Vagina (tissue), 2 donors: ENCODE results near the gene TNNI2. TPM values are rescaled to one million over a fixed set of nuclear protein-coding genes. Genes with fewer than 3 reads are reported as not detected.

Source experiments
- DNase-seq, 2 donors: peaks; one replicate each; pipeline ENCODE4 v3.0.0-alpha.2; 2017; ENCODE audit errors: extremely low spot score in 2 of 2
- H3K27ac ChIP-seq: fragments of 200-600 bp; sonication (generic); one replicate; pipeline ENCODE4 v1.5.1; 2019
- H3K27me3 ChIP-seq: fragments of 200-600 bp; sonication (generic); one replicate; pipeline ENCODE4 v1.5.1; 2019
- H3K36me3 ChIP-seq, 2 donors: fragments of 200-600 bp; sonication (generic); one replicate each; pipeline ENCODE4 v1.5.1; 2017 to 2019
- H3K4me1 ChIP-seq: fragments of 200-600 bp; sonication (generic); one replicate; pipeline ENCODE4 v1.5.1; 2019
- H3K4me3 ChIP-seq, 2 donors: fragments of 200-600 bp; sonication (generic); 1 replicate in 1 of 2; 2 replicates in 1 of 2; pipeline ENCODE4 v1.5.1; 2016 to 2019
- H3K9me3 ChIP-seq: fragments of 200-600 bp; sonication (generic); one replicate; pipeline ENCODE4 v1.5.1; 2019
- CTCF ChIP-seq, 3 experiments: fragments of 450-650 bp in 2 of 3; fragments of 200-600 bp in 1 of 3; sonication (generic) in 1 of 3; IDR thresholded peaks; one replicate each; pipeline ENCODE4 v1.5.1; 2017 to 2019; ENCODE audit warnings: antibody characterized with exemption in 3 of 3, mild to moderate bottlenecking in 2 of 3, moderate library complexity in 2 of 3
- POLR2A ChIP-seq, 2 donors: fragments of 450-650 bp; IDR thresholded peaks; one replicate each; pipeline ENCODE4 v1.6.1; 2017; ENCODE audit warnings: antibody characterized with exemption in 2 of 2, mild to moderate bottlenecking in 2 of 2, moderate library complexity in 2 of 2
- POLR2AphosphoS5 ChIP-seq, 2 donors: sonication (generic); formaldehyde crosslinking; IDR thresholded peaks; one replicate each; pipeline ENCODE4 v1.9.0; 2017; ENCODE audit warnings: antibody characterized with exemption in 2 of 2, mild to moderate bottlenecking in 2 of 2, low read depth in 1 of 2; ENCODE audit not compliant: insufficient read depth in 1 of 2
- intact Hi-C: fragments of 100-400 bp; cut with DNase I; formaldehyde crosslinking; loops from one replicate; pipeline ENCODE4 v1.15.1; 2023
- total RNA-seq: library from RNA; depleted of rRNA; stranded (reverse); fragments of >200 nt; gene quantifications from one replicate; pipeline ENCODE4 v1.2.3, GENCODE V29; 2016

TNNI2 gene
- total RNA-seq, 1 donor from 2014 or later = not detected

GRCh38 chr11:1843796-1844195, 5.0 kb downstream of the TNNI2 start:
- Histone ChIP-seq H3K9me3 (no peaks in the 10 kb centered on the region), H3K4me1 (peaks cover 15% of the 10 kb centered on the region), H3K36me3 (no peaks in the 10 kb centered on the region), H3K4me3 (no peak overlapping the region), H3K27ac (no peak overlapping the region), H3K27me3 (no peaks in the 10 kb centered on the region)
- DNase-seq = no peak
- TF ChIP-seq CTCF (IDR thresholded peaks at IDR 0.05) (no peak), POLR2AphosphoS5 (IDR thresholded peaks at IDR 0.05; ENCODE audit: insufficient read depth in 1 of 2, low read depth in 1 of 2) (no peak), POLR2A (IDR thresholded peaks at IDR 0.05) (no peak)
- intact Hi-C loops = no loop called here

GRCh38 chr11:1844221-1845094, 5.7 kb downstream of the TNNI2 start:
- Histone ChIP-seq H3K27ac (no peak overlapping the region), H3K4me3 (no peak overlapping the region), H3K27me3 (no peaks in the 10 kb centered on the region), H3K9me3 (no peaks in the 10 kb centered on the region), H3K4me1 (peaks cover 15% of the 10 kb centered on the region), H3K36me3 (no peaks in the 10 kb centered on the region)
- intact Hi-C loops = no loop called here
- no peak for DNase-seq
- TF ChIP-seq CTCF (IDR thresholded peaks at IDR 0.05) (no peak), POLR2A (IDR thresholded peaks at IDR 0.05) (no peak), POLR2AphosphoS5 (IDR thresholded peaks at IDR 0.05; ENCODE audit: insufficient read depth in 1 of 2, low read depth in 1 of 2) (no peak)

- Histone ChIP-seq H3K9me3 (no peaks in the 10 kb centered on the region), H3K27ac (no peak overlapping the region), H3K36me3 (no peaks in the 10 kb centered on the region), H3K4me1 (peaks cover 15% of the 10 kb centered on the region), H3K4me3 (no peak overlapping the region), H3K27me3 (no peaks in the 10 kb centered on the region)
- no peak for DNase-seq
- TF ChIP-seq POLR2AphosphoS5 (IDR thresholded peaks at IDR 0.05; ENCODE audit: insufficient read depth in 1 of 2, low read depth in 1 of 2) (no peak), POLR2A (IDR thresholded peaks at IDR 0.05) (no peak), CTCF (IDR thresholded peaks at IDR 0.05) (no peak)
- intact Hi-C loops = no loop called here
Observed at GRCh38 chr11:1845095-1845429, 6.3 kb downstream of the TNNI2 start.

GRCh38 chr11:1845561-1846452, 7.0 kb downstream of the TNNI2 start:
- no peak overlapping the region for H3K27ac ChIP-seq
- no peak overlapping the region for H3K4me3 ChIP-seq
- intact Hi-C loops = no loop called here
- H3K27me3 ChIP-seq = no peaks in the 10 kb centered on the region
- DNase-seq = no peak
- TF ChIP-seq POLR2A (IDR thresholded peaks at IDR 0.05) (no peak), CTCF (IDR thresholded peaks at IDR 0.05) (no peak), POLR2AphosphoS5 (IDR thresholded peaks at IDR 0.05; ENCODE audit: insufficient read depth in 1 of 2, low read depth in 1 of 2) (no peak)
- H3K4me1 ChIP-seq = peaks cover 15% of the 10 kb centered on the region
- no peaks in the 10 kb centered on the region for H3K9me3 ChIP-seq
- no peaks in the 10 kb centered on the region for H3K36me3 ChIP-seq
